Mucosa of descending colon (tissue), 3 donors: ENCODE measurements around the gene PRDM16. TPM values are rescaled to one million over a fixed set of nuclear protein-coding genes. Genes with fewer than 3 reads are reported as not detected.
A peak's percentile ranks its signal among the peaks of the same experiment; 100 is the strongest.

Experiments used
- ATAC-seq: fragments of 200-7000 bp; cut with Tn5 transposase; one replicate; pipeline ENCODE4 v1.9.1; 2020; ENCODE audit warnings: mild to moderate bottlenecking, moderate library complexity
- DNase-seq, 3 donors: peaks; one replicate each; pipeline ENCODE4 v3.0.0-alpha.2; 2020
- H3K36me3 ChIP-seq: fragments of 200-600 bp; one replicate; pipeline ENCODE4 v1.8.0; 2021; ENCODE audit warnings: low read depth, mild to moderate bottlenecking
- H3K4me1 ChIP-seq: fragments of 200-600 bp; one replicate; pipeline ENCODE4 v1.8.0; 2021; ENCODE audit warnings: low read depth, mild to moderate bottlenecking
- H3K4me3 ChIP-seq: fragments of 200-600 bp; one replicate; pipeline ENCODE4 v1.8.0; 2021; ENCODE audit warnings: mild to moderate bottlenecking
- H3K9me3 ChIP-seq: fragments of 200-600 bp; one replicate; pipeline ENCODE4 v1.8.0; 2021; ENCODE audit warnings: mild to moderate bottlenecking
- intact Hi-C, 2 donors: fragments of 100-400 bp; cut with DNase I in 1 of 2; cut with micrococcal nuclease in 1 of 2; formaldehyde crosslinking; loops; one replicate each; pipeline versions ENCODE4 v1.11.0 to v1.11.1; 2022; cut with DNase I, micrococcal nuclease
- total RNA-seq, 3 donors: library from RNA; stranded (reverse); fragmentation: NEBNext Ultra II Directional in 2 of 3; extraction: Animal tissue kit (Norgen Biotek cat#: 25700) in 2 of 3; gene quantifications; one replicate each; pipeline versions ENCODE4 v1.2.1 to v1.2.4, GENCODE V29; 2021 to 2023
- TF ChIP-seq, protein P1 (sequence below): fragments of 200-600 bp; IDR thresholded peaks from one replicate; pipeline ENCODE4 v1.8.0; 2022; ENCODE audit warnings: antibody characterized with exemption, mild to moderate bottlenecking
- donor health status: DM: no; HTN: no; CAD: no; lungs with moderate emphysema.
- donor health status: DM: no; HTN: no; CAD: no.
- donor health status: DM: no; HTN: yes; CAD: no.

Gene PRDM16
- total RNA-seq, 3 donors from 2014 or later: 1.6 to 2.5 (median 2.4) TPM

DNA sequence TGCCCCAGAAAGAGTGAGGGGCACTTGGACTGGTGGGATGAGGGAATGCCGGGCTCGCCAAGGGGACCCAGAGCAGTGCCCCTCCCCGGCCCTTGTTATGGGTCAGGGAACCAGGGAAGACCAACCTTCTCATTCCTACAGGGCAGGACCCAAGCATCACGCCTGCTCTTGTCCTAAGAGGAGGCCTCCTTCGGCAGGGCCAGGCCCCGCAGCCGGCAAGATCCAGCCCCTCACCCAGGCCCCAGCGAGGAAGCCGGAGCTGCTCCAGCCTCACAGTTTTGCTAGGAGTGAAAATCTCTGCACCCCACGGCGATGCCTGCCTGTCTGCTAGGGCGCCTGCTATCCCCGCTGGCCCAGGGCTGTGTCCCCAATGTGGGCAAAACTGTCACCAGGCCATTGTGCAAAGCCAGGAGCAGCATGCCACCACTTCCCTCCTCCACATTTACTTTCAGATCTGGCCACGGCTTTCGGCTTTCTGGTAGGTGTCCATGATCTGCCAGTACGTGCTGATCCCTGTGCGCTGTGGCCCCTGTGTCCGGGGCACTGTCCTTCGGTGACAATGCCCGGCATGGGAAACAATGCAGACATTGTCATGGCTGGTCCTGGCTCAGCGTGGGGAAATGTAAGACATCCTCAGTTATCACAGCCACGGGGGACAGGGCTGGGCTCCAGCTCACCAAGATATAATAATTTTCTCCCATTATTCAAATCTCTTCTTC is 38.2 kb upstream of the PRDM16 start:
- Histone ChIP-seq H3K9me3 (no peaks in the 10 kb centered on the region), H3K4me3 (no peak overlapping the region), H3K36me3 (no peaks in the 10 kb centered on the region), H3K4me1 (no peaks in the 10 kb centered on the region)
- no peak for ATAC-seq
- TF ChIP-seq, protein P1, sequence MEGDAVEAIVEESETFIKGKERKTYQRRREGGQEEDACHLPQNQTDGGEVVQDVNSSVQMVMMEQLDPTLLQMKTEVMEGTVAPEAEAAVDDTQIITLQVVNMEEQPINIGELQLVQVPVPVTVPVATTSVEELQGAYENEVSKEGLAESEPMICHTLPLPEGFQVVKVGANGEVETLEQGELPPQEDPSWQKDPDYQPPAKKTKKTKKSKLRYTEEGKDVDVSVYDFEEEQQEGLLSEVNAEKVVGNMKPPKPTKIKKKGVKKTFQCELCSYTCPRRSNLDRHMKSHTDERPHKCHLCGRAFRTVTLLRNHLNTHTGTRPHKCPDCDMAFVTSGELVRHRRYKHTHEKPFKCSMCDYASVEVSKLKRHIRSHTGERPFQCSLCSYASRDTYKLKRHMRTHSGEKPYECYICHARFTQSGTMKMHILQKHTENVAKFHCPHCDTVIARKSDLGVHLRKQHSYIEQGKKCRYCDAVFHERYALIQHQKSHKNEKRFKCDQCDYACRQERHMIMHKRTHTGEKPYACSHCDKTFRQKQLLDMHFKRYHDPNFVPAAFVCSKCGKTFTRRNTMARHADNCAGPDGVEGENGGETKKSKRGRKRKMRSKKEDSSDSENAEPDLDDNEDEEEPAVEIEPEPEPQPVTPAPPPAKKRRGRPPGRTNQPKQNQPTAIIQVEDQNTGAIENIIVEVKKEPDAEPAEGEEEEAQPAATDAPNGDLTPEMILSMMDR: no peak
- intact Hi-C loops: no loop called here
- DNase-seq: no peak

DNA sequence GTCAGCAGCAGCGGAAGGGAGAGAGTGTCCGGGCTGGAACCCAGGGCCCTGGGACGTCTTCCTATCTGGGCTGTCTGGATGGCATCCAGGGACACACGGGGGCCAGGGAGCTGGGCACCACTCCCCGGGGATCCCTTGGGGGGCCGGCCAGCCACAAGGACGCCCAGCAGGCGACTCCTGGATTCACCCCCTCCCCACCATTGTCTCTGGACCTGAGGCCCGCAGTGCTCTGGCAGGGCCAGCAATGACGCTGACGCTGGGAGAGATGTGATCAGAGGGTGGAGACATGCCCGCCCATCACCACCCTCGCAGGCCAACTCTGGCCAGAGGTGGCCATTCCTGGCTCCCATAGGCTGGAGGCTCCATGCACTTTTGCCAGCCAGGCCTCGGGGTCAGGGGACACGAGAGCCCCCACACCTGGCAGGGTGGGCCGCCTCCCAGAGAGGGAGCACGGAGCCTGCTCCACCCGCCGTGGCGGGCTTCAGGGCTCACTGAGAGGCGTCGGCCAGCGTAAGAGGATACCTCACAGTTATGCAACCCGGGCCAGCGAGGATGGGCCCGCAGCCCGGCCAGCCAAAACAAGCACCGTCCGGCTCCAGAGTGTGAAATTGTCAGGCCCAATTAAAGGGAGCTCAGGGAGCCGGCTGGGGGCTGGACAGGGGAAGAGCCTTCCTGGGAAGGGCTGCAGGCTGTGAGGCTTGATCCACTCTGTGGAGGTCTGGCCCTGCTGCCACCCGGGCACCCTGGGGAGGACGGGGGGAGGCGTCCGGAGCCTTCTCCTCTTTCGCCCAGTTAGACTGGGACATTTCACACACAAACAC is 37.4 kb upstream of the PRDM16 start:
- intact Hi-C loops: no loop called here
- Histone ChIP-seq H3K9me3 (no peaks in the 10 kb centered on the region), H3K4me1 (no peaks in the 10 kb centered on the region), H3K4me3 (no peak overlapping the region), H3K36me3 (no peaks in the 10 kb centered on the region)
- DNase-seq (peak in 1 of 3 donors; percentile 28), ATAC-seq (no peak)
- TF ChIP-seq, protein P1: no peak

DNA sequence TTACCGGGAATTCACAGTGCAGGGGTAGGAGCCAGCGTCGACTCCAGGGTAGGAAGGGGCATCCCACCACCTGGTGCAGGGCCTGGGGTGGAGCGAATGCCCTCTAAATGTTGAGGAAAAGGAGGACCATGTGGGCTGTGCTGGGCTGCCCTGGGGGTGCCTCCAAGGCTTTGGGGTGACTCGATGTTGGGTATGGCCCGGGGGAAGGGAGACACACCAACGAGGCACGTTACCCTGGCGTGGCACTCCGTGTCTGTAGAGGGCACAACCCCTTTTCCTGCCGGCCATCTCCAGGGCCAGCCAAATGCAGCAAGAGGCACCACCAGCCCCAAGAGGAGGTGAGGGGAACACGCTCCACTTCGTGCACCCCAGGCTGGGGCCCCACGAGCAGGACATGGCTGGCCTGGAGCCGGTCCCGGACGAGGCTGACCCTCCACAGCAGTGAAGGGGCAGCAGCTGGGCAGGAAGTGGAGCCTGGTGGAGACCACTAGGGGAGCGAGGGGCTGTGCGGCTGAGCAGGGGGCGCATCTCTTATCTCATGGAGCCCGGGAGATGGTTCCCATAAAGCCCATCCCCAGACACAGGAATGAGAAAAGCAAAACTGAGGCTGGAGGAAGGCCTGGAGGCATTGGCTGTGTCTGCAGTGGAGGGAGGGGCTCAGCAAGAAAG is 36.5 kb upstream of the PRDM16 start:
- ATAC-seq (no peak), DNase-seq (peak in 1 of 3 donors; percentile 33)
- H3K4me1 ChIP-seq: no peaks in the 10 kb centered on the region

DNA sequence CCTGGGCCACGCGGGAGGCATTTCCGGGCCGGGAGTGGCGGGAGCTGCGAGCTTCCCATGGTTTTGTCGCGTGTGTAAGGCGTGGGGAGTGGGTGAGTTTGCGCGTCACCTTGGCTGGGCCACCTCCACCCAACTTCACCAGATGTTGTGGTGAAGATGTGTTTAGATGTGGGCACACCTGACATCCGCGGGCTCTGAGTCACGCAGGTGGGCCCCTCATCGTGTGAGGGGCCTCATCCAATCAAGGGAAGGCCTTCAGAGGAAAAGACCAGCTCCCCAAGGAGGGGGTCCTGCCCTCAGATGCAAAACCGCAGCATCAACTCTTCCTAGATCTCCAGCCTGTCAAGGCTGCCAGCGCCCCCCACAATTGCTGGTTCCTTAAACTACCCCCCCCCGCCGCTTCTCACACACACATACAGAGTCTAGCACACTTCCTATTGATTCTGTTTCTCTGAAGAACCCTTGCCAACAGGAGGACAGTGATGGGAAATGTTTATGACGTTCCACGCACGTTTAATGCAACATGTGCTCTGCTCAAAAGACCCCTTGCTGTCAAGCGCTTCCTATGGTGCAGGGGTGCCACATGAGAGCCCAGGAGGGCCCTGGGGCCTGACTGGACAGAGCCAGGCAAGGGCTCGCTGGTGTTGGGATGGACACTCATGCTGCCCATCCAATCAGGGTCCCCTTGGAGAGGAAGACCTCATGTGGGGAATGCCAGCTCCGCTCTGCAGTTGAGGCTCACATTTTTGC is 35.8 kb upstream of the PRDM16 start:
- DNase-seq (no peak), ATAC-seq (no peak)
- intact Hi-C loops: no loop called here
- TF ChIP-seq, protein P1: no peak
- H3K36me3 ChIP-seq: no peaks in the 10 kb centered on the region
- no peak overlapping the region for H3K4me3 ChIP-seq
- no peaks in the 10 kb centered on the region for H3K4me1 ChIP-seq
- no peaks in the 10 kb centered on the region for H3K9me3 ChIP-seq

More for the DNA sequence above, 36.5 kb upstream of the PRDM16 start:
- Histone ChIP-seq H3K36me3 (no peaks in the 10 kb centered on the region), H3K9me3 (no peaks in the 10 kb centered on the region), H3K4me3 (no peak overlapping the region)
- TF ChIP-seq, protein P1: no peak
- intact Hi-C loops: no loop called here

DNA sequence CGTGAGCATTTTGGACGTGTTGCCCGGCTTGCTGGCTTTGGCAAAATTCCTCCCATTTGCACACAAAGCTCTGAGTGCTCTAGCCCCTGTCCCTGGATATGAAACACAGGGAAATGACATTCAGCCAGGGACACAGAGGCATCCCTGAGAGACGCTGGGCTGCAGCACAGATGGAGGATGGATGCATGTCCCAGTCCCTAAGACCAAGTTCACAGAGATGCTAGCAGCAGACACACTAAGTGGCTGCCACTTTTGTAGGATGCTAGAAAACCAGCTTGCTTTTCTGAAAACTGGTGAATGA is 35.3 kb upstream of the PRDM16 start:
- ATAC-seq: no peak

More for the DNA sequence above, 35.3 kb upstream of the PRDM16 start:
- intact Hi-C loops: no loop called here
- Histone ChIP-seq H3K36me3 (no peaks in the 10 kb centered on the region), H3K9me3 (no peaks in the 10 kb centered on the region), H3K4me1 (no peaks in the 10 kb centered on the region), H3K4me3 (no peak overlapping the region)
- no peak for DNase-seq
- TF ChIP-seq, protein P1: no peak
